Stimulated activated CD4-positive, alpha-beta T cell treated with anti-CD3 and anti-CD28 coated beads, TNF-alpha, amount 100 ng/mL, for 1 hour (primary cell): ENCODE measurements around the gene CD82.
"Not testable (repeated sequence)": the region's sequence is repeated elsewhere in the genome, so short reads cannot be mapped to it uniquely, and the experiment has no call there.

ENCODE experiments used
- DNase-seq, 3 donors: peaks; one replicate each; pipeline ENCODE4 v3.0.0-alpha.2; 2020; ENCODE audit warnings: low read depth in 3 of 3, low spot score in 1 of 3

Gene CD82

GRCh38 chr11:44658506-44658850 lies 93.0 kb downstream of the CD82 start:
- no peak for DNase-seq

- DNase-seq: no peak
Observed at GRCh38 chr11:44659641-44660040, 94.2 kb downstream of the CD82 start.

GRCh38 chr11:44660535-44660934 lies 95.1 kb downstream of the CD82 start:
- DNase-seq: not testable (repeated sequence)

GRCh38 chr11:44661311-44661717 lies 95.9 kb downstream of the CD82 start:
- no peak for DNase-seq
